ENCODE data around the gene STX18. TPM values are rescaled to one million over a fixed set of nuclear protein-coding genes. Genes with fewer than 3 reads are reported as not detected.

The STX18 gene
- total RNA-seq, 4 donors from 2014 or later: 9.2 to 56.9 (median 42.1) TPM

DNA sequence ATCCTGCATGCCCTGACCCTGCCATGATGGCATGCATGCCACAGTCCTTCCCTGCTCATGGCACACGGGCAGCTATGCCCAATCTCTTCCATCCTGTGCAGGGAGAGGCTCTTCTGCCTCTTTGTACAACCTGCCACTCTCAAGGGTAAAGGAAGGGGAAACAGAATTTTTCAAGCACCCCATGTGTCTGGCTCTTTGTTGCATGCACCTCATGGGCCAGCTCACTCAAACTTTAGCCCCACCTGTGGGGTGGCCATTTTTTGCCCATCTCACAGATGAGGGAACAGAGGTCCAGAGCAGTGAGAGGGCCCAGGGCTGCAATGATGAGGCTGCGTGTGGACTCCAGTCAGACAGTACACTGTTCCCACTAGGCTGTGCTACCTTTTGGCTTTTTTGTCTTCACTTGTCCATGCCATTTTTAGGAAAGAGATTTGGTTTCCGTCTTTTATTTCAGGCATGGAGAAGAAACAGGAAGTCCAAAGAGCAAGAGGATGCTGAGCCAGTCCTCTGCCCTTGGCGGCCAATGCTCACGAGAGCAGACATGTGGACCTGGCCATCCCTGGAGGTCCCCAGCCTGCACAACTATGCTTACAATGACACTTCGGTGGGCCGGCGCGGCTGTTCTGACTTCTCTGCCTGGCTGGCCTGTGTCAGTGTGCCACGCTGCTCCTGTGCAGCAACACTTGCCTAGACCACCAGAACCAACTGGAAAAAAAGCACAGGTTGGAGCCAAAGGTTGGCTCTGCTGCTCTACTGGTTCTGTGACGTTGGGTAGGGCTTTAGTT, 109.3 kb downstream of the STX18 start:
- WGBS, 2 donors (ENCODE audit: low coverage in 1 of 2): 98 to 100% methylated on average over 2 to 11 of the region's 11 CpGs
- TF ChIP-seq, protein P1, sequence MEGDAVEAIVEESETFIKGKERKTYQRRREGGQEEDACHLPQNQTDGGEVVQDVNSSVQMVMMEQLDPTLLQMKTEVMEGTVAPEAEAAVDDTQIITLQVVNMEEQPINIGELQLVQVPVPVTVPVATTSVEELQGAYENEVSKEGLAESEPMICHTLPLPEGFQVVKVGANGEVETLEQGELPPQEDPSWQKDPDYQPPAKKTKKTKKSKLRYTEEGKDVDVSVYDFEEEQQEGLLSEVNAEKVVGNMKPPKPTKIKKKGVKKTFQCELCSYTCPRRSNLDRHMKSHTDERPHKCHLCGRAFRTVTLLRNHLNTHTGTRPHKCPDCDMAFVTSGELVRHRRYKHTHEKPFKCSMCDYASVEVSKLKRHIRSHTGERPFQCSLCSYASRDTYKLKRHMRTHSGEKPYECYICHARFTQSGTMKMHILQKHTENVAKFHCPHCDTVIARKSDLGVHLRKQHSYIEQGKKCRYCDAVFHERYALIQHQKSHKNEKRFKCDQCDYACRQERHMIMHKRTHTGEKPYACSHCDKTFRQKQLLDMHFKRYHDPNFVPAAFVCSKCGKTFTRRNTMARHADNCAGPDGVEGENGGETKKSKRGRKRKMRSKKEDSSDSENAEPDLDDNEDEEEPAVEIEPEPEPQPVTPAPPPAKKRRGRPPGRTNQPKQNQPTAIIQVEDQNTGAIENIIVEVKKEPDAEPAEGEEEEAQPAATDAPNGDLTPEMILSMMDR (IDR thresholded peaks at IDR 0.05): no peak
- TF ChIP-seq POLR2AphosphoS5 (IDR thresholded peaks at IDR 0.05) (no peak), POLR2A (IDR thresholded peaks at IDR 0.05) (no peak), EP300 (IDR thresholded peaks at IDR 0.05; ENCODE audit: low read depth) (no peak)
- in situ Hi-C loops (cut with MboI; ENCODE audit: low pct_ligation_motif_present in 1 of 4, low pct_unique_long_range_greater_than_20kb in 1 of 4, low sequenced_read_pairs in 3 of 4): no loop called here
- DNase-seq: no peak
- intact Hi-C loops (cut with DNase I; ENCODE audit: low total_unique reads): no loop called here
- Histone ChIP-seq H3K9me3 (no peaks in the 10 kb centered on the region), H3K36me3 (peaks cover 0 to 12% (median 3%) of the 10 kb centered on the region in 4 donors), H3K27me3 (no peaks in the 10 kb centered on the region), H3K4me3 (no peak overlapping the region), H3K4me1 (no peaks in the 10 kb centered on the region), H3K27ac (no peak overlapping the region)

DNA sequence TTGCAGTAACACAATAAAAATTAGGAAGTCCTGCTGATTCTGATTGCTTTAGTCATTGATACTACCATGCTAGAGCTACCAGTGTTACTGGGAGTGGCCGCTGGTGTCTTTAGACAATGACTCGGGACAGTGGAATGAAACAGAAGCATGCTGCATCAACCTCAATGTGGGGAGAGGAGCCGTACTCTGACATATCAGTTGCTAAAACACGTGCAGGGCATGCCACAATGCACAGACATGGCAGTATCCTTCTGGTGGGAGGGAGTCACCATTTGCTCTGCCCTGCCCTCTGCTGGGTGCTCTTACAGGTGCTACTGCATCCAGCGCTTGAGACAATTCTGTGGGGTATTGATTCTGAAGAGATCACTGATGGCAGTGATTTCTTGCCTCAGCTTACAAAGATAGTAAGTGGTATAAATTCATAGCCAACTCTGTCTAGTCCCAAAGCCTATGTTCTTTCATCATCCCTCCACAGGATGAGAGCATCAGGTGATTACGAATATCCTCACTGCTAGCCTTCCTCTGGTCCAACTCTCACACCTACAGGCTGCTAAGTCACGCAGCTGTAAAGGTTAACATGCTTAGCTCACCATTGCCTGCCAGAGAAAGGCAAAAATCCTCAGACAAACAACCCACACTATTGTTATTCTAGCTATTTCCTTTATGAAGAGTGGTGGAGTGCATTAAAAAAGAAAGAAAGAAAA, 111.2 kb downstream of the STX18 start:
- Histone ChIP-seq H3K9me3 (no peaks in the 10 kb centered on the region), H3K4me3 (no peak overlapping the region), H3K27me3 (no peaks in the 10 kb centered on the region), H3K36me3 (peaks cover 0 to 11% (median 3%) of the 10 kb centered on the region in 4 donors), H3K27ac (no peak overlapping the region), H3K4me1 (no peaks in the 10 kb centered on the region)
- in situ Hi-C loops (cut with MboI; ENCODE audit: low pct_ligation_motif_present in 1 of 4, low pct_unique_long_range_greater_than_20kb in 1 of 4, low sequenced_read_pairs in 3 of 4) (no loop called here), intact Hi-C loops (cut with DNase I; ENCODE audit: low total_unique reads) (no loop called here)
- WGBS, 2 donors (ENCODE audit: low coverage in 1 of 2): 51 to 74% methylated on average over 4 to 7 of the region's 7 CpGs
- TF ChIP-seq POLR2AphosphoS5 (IDR thresholded peaks at IDR 0.05) (no peak), EP300 (IDR thresholded peaks at IDR 0.05; ENCODE audit: low read depth) (no peak), POLR2A (IDR thresholded peaks at IDR 0.05) (no peak)
- TF ChIP-seq, protein P1 (IDR thresholded peaks at IDR 0.05): peak in 4 of 5 experiments; percentile 15 to 35 (median 32)
- DNase-seq: no peak

DNA sequence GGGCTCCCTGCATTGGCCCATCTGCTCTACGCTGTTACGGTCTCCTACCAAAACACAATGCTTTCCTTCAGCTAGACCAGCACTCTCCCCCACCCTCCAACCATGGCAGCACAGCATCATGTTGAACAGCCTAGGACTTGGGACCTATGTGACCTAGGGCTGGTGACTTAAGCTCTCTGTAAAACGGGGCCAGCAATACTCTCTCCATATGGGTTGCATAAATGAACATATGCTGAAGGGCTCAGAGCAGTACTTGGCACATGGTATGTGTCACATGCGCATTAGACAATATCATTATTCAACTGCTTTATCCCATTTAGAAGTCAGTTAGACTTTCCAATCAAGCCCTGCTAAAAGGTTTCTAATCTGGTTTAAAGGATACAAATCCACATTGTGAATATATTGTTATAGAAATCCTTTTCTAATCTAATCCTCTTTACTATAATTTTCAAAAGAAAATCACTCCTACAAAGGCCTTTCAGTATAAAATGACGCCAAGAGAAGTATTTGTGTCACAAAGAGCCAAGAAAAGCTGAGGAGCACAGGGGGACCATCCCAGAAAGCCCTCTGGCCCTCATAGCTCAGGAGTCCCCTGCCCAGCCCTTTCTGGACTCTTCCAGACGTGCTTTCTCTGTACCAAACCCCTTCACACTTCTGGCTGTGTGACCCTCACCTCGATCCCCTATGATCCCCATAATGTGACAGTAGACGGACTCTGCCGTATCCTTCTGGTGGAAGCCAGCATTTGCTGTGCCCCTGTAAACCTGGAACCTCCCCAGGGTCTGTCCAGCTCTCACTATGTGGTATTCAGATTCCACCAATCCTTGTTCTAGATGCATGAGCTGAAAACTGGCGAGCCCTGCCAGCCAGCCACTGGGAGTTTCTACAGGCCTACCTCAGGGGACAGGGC, 112.6 kb downstream of the STX18 start:
- in situ Hi-C loops (cut with MboI; ENCODE audit: low pct_ligation_motif_present in 1 of 4, low pct_unique_long_range_greater_than_20kb in 1 of 4, low sequenced_read_pairs in 3 of 4) (no loop called here), intact Hi-C loops (cut with DNase I; ENCODE audit: low total_unique reads) (no loop called here)
- no peak overlapping the region for H3K4me3 ChIP-seq
- DNase-seq: no peak
- no peaks in the 10 kb centered on the region for H3K4me1 ChIP-seq
- H3K27me3 ChIP-seq: no peaks in the 10 kb centered on the region
- TF ChIP-seq POLR2AphosphoS5 (IDR thresholded peaks at IDR 0.05) (no peak), EP300 (IDR thresholded peaks at IDR 0.05; ENCODE audit: low read depth) (no peak), POLR2A (IDR thresholded peaks at IDR 0.05) (no peak)
- TF ChIP-seq, protein P1 (IDR thresholded peaks at IDR 0.05): no peak
- H3K27ac ChIP-seq: no peak overlapping the region
- H3K36me3 ChIP-seq: peaks cover 0 to 15% (median 6%) of the 10 kb centered on the region in 4 donors
- no peaks in the 10 kb centered on the region for H3K9me3 ChIP-seq
- WGBS, 2 donors (ENCODE audit: low coverage in 1 of 2): 97 to 100% methylated on average over 8 to 10 of the region's 10 CpGs
